Endodermal cell (in vitro differentiated cells): ENCODE results near the gene FKBP9. TPM values are rescaled to one million over a fixed set of nuclear protein-coding genes. Genes with fewer than 3 reads are reported as not detected.

Experiments used
- DNase-seq: peaks from one replicate; pipeline ENCODE4 v3.0.0-alpha.2; 2017
- H3K27ac ChIP-seq: 2 replicates; pipeline ENCODE4 v1.5.1; 2013; ENCODE audit warnings: mild to moderate bottlenecking, low read depth, low read length, moderate library complexity
- H3K27me3 ChIP-seq: 2 replicates; pipeline ENCODE4 v1.6.1; 2013; ENCODE audit warnings: mild to moderate bottlenecking, low read length, moderate library complexity; ENCODE audit not compliant: insufficient read depth, control insufficient read depth, poor library complexity, severe bottlenecking
- H3K36me3 ChIP-seq: 2 replicates; pipeline ENCODE4 v1.7.0; 2013; ENCODE audit warnings: mild to moderate bottlenecking, low read length, moderate library complexity; ENCODE audit not compliant: control insufficient read depth, insufficient read depth
- H3K4me1 ChIP-seq: one replicate; pipeline ENCODE4 v1.7.0; 2013; ENCODE audit warnings: low read length; ENCODE audit not compliant: control insufficient read depth, insufficient read depth
- H3K4me3 ChIP-seq: 2 replicates; pipeline ENCODE4 v1.5.1; 2013; ENCODE audit warnings: mild to moderate bottlenecking, low read length, moderate library complexity
- H3K9ac ChIP-seq: 2 replicates; pipeline ENCODE4 v1.6.1; 2013; ENCODE audit warnings: mild to moderate bottlenecking, low read length, moderate library complexity; ENCODE audit not compliant: poor library complexity, severe bottlenecking; ENCODE audit errors: extremely low read depth
- H3K9me3 ChIP-seq: 2 replicates; pipeline ENCODE4 v1.6.1; 2013; ENCODE audit warnings: mild to moderate bottlenecking, low read length, moderate library complexity; ENCODE audit not compliant: control insufficient read depth
- H3K27ac Mint-ChIP-seq: 2 replicates; pipeline ENCODE4 v1.8.0; 2020; ENCODE audit warnings: mixed read lengths
- H3K27me3 Mint-ChIP-seq: 2 replicates; pipeline ENCODE4 v1.8.0; 2021; ENCODE audit warnings: mild to moderate bottlenecking, mixed read lengths; ENCODE audit not compliant: insufficient read depth
- H3K36me3 Mint-ChIP-seq: 2 replicates; pipeline ENCODE4 v1.8.0; 2020; ENCODE audit warnings: low read depth, mixed read lengths
- H3K4me1 Mint-ChIP-seq: 2 replicates; pipeline ENCODE4 v1.8.0; 2020; ENCODE audit warnings: mixed read lengths
- H3K4me3 Mint-ChIP-seq: 2 replicates; pipeline ENCODE4 v1.8.0; 2020; ENCODE audit warnings: mild to moderate bottlenecking, moderate library complexity, mixed read lengths
- H3K9me3 Mint-ChIP-seq: 2 replicates; pipeline ENCODE4 v1.8.0; 2020; ENCODE audit warnings: mild to moderate bottlenecking, mixed read lengths
- WGBS, 2 experiments: methylation state at CpG; one replicate each; pipeline versions ENCODE4 v1.1.5 to v1.1.7; 2013; ENCODE audit warnings: missing lambda C conversion rate in 2 of 2, mixed read lengths in 1 of 2; ENCODE audit not compliant: insufficient coverage in 1 of 2, insufficient read length in 1 of 2; 5-methylcytosine and 5-hydroxymethylcytosine counted together
- total RNA-seq, 2 donors: library from RNA; stranded (reverse); fragmentation: NEBNext Ultra II Directional in 1 of 2; extraction: Animal tissue kit (Norgen Biotek cat#: 25700) in 1 of 2; gene quantifications; 2 replicates in 1 of 2; 3 replicates in 1 of 2; pipeline ENCODE4 v1.2.1, GENCODE V29; 2021
- TF ChIP-seq, protein P1 (sequence below): fragments of 200-600 bp; sonication (generic); conservative IDR thresholded peaks from 2 replicates; pipeline ENCODE4 v1.5.0; 2021; ENCODE audit warnings: antibody characterized with exemption, mild to moderate bottlenecking

Gene FKBP9
- total RNA-seq, 2 donors from 2014 or later, result 58.0 to 68.0 TPM

- Histone ChIP-seq H3K36me3 (no peaks in the 10 kb centered on the region), H3K27me3 (no peaks in the 10 kb centered on the region), H3K4me3 (no peak overlapping the region), H3K9me3 (no peaks in the 10 kb centered on the region), H3K9ac (no peak overlapping the region), H3K4me1 (peaks cover 4% of the 10 kb centered on the region), H3K27ac (no peak overlapping the region)
- Mint-ChIP-seq H3K9me3 (no peaks in the 10 kb centered on the region), H3K4me1 (peaks cover 23% of the 10 kb centered on the region), H3K36me3 (no peaks in the 10 kb centered on the region), H3K27me3 (no peaks in the 10 kb centered on the region), H3K4me3 (no peak overlapping the region), H3K27ac (no peak overlapping the region)
- WGBS, 2 experiments, result 95 to 100% methylated on average over 1 to 3 of the region's 3 CpGs
- DNase-seq, result no peak
- TF ChIP-seq, protein P1, sequence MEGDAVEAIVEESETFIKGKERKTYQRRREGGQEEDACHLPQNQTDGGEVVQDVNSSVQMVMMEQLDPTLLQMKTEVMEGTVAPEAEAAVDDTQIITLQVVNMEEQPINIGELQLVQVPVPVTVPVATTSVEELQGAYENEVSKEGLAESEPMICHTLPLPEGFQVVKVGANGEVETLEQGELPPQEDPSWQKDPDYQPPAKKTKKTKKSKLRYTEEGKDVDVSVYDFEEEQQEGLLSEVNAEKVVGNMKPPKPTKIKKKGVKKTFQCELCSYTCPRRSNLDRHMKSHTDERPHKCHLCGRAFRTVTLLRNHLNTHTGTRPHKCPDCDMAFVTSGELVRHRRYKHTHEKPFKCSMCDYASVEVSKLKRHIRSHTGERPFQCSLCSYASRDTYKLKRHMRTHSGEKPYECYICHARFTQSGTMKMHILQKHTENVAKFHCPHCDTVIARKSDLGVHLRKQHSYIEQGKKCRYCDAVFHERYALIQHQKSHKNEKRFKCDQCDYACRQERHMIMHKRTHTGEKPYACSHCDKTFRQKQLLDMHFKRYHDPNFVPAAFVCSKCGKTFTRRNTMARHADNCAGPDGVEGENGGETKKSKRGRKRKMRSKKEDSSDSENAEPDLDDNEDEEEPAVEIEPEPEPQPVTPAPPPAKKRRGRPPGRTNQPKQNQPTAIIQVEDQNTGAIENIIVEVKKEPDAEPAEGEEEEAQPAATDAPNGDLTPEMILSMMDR, result no peak
These were observed 91.0 kb downstream of the FKBP9 start for GRCh38 chr7:33048257-33048656.

DNA sequence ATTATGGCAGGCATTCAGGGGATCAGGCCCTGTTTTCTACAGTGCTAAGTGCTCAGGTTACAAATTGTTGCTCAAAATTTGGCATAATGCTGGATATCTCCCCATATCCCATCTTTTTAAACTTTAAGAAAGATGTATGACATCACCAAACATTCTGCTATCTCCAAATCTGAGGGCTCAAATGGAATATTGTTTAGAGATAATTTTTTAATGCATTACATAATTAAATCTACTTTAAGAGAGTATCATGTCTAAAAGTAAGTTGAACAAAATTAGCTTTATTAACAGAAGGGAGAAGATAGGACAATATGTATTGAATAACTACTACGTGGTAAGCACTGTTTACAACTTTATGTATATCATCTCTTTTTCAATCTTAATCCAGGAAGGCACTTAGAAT is 91.5 kb downstream of the FKBP9 start:
- H3K9me3 Mint-ChIP-seq, result no peaks in the 10 kb centered on the region
- H3K27ac Mint-ChIP-seq, result no peak overlapping the region
- no peaks in the 10 kb centered on the region for H3K9me3 ChIP-seq
- H3K4me1 ChIP-seq, result peaks cover 4% of the 10 kb centered on the region
- no peak overlapping the region for H3K4me3 Mint-ChIP-seq
- no CpG with 5 or more reads among the region's 1 CpG for WGBS, 2 experiments
- H3K4me3 ChIP-seq, result no peak overlapping the region
- no peaks in the 10 kb centered on the region for H3K27me3 Mint-ChIP-seq
- H3K27me3 ChIP-seq, result no peaks in the 10 kb centered on the region
- no peak overlapping the region for H3K27ac ChIP-seq
- H3K36me3 ChIP-seq, result no peaks in the 10 kb centered on the region
- H3K9ac ChIP-seq, result no peak overlapping the region
- TF ChIP-seq, protein P1, result no peak
- H3K4me1 Mint-ChIP-seq, result peaks cover 21% of the 10 kb centered on the region
- no peak for DNase-seq
- H3K36me3 Mint-ChIP-seq, result no peaks in the 10 kb centered on the region

DNA sequence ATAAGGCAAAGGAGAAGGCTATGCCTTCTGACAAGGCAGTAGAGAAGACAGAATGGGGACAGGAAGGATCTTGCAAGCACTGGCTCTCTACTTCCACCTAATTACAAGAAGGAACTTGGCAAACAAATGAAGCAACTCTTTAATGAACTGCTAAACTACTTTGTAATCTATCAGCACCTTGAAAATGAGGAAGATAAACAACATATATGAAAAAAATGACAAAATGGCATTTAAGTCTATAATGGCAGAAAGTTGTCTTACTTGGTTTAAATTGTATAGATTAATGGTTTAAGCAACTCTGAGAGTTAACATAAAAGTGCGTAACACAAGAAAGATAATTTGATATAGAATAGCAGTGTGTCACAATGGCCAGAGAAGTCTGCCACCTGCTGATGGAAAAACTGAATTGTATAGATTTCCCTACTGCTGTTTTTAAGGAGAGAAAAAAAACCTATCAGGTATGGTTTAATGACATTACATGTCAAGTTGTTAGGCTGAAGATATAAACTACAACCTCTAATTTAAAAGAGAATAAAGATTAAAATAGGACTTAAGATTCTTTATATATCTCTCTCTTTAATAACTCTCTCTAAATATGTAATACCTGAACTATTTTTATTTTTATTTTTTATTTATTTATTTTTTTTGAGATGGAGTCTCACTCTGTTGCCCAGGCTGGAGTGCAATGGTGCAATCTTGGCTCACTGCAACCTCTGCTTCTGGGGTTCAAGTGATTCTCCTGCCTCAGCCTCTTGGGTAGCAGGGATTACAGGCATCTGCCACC is 93.5 kb downstream of the FKBP9 start:
- Histone ChIP-seq H3K9ac (no peak overlapping the region), H3K36me3 (no peaks in the 10 kb centered on the region), H3K27me3 (no peaks in the 10 kb centered on the region), H3K27ac (no peak overlapping the region), H3K9me3 (no peaks in the 10 kb centered on the region), H3K4me3 (peak overlapping the region; percentile 1), H3K4me1 (peaks cover 4% of the 10 kb centered on the region)
- 0% methylated on average over 1 of the region's 1 CpG for WGBS, 2 experiments
- H3K36me3 Mint-ChIP-seq, result peaks cover 3% of the 10 kb centered on the region
- H3K4me3 Mint-ChIP-seq, result no peak overlapping the region
- H3K9me3 Mint-ChIP-seq, result no peaks in the 10 kb centered on the region
- DNase-seq, result no peak
- TF ChIP-seq, protein P1, result peak; percentile 84
- H3K27ac Mint-ChIP-seq, result no peak overlapping the region
- H3K4me1 Mint-ChIP-seq, result peaks cover 14% of the 10 kb centered on the region
- no peaks in the 10 kb centered on the region for H3K27me3 Mint-ChIP-seq
